ENCODE measurements around the gene GARIN1A.
"Not testable (repeated sequence)": the region's sequence is repeated elsewhere in the genome, so short reads cannot be mapped to it uniquely, and the experiment has no call there.

GARIN1A gene

GRCh38 chr7:128687131-128687530 lies 15.0 kb downstream of the GARIN1A start:
- no peak overlapping the region for H3K4me2 ChIP-seq (ENCODE audit: low read depth, low read length, poor library complexity, severe bottlenecking)
- no peaks in the 10 kb centered on the region for H3K79me2 ChIP-seq (ENCODE audit: insufficient read depth, low read length)
- H3K9me2 ChIP-seq (replicated peaks; ENCODE audit: low read depth, low read length) = no peaks in the 10 kb centered on the region
- H3K9ac ChIP-seq (ENCODE audit: low read depth, low read length, poor library complexity, severe bottlenecking) = no peak overlapping the region
- H3K9me3 ChIP-seq (ENCODE audit: insufficient read depth, low read depth, low read length) = no peaks in the 10 kb centered on the region
- no peaks in the 10 kb centered on the region for H3K36me3 ChIP-seq (ENCODE audit: insufficient read depth, low read length)
- H3K27me3 ChIP-seq (ENCODE audit: insufficient read depth, low read length, poor library complexity, severe bottlenecking) = no peaks in the 10 kb centered on the region
- H4K20me1 ChIP-seq (ENCODE audit: insufficient read depth, low read length, poor library complexity, severe bottlenecking) = no peaks in the 10 kb centered on the region
- H3K4me3 ChIP-seq (ENCODE audit: low read length, poor library complexity, severe bottlenecking) = no peak overlapping the region
- TF ChIP-seq CTCF (conservative IDR thresholded peaks at IDR 0.05; ENCODE audit: low read length) (no peak), EZH2phosphoT487 (IDR thresholded peaks at IDR 0.05; ENCODE audit: borderline replicate concordance) (no peak)
- H3F3A ChIP-seq (ENCODE audit: low read depth) = no peaks in the 10 kb centered on the region
- H3K4me1 ChIP-seq (ENCODE audit: insufficient read depth, low read length, poor library complexity, severe bottlenecking) = no peaks in the 10 kb centered on the region
- no peak overlapping the region for H2AFZ ChIP-seq (ENCODE audit: low read length)

GRCh38 chr7:128688492-128688891 lies 16.4 kb downstream of the GARIN1A start:
- Histone ChIP-seq H3K4me2 (ENCODE audit: low read depth, low read length, poor library complexity, severe bottlenecking) (no peak overlapping the region), H3K36me3 (ENCODE audit: insufficient read depth, low read length) (no peaks in the 10 kb centered on the region), H3K4me3 (ENCODE audit: low read length, poor library complexity, severe bottlenecking) (no peak overlapping the region), H3K4me1 (ENCODE audit: insufficient read depth, low read length, poor library complexity, severe bottlenecking) (no peaks in the 10 kb centered on the region), H3K9me2 (replicated peaks; ENCODE audit: low read depth, low read length) (no peaks in the 10 kb centered on the region), H3F3A (ENCODE audit: low read depth) (no peaks in the 10 kb centered on the region), H3K9ac (ENCODE audit: low read depth, low read length, poor library complexity, severe bottlenecking) (no peak overlapping the region), H2AFZ (ENCODE audit: low read length) (no peak overlapping the region), H3K9me3 (ENCODE audit: insufficient read depth, low read depth, low read length) (no peaks in the 10 kb centered on the region), H3K79me2 (ENCODE audit: insufficient read depth, low read length) (no peaks in the 10 kb centered on the region), H3K27me3 (ENCODE audit: insufficient read depth, low read length, poor library complexity, severe bottlenecking) (no peaks in the 10 kb centered on the region), H4K20me1 (ENCODE audit: insufficient read depth, low read length, poor library complexity, severe bottlenecking) (no peaks in the 10 kb centered on the region)
- TF ChIP-seq CTCF (conservative IDR thresholded peaks at IDR 0.05; ENCODE audit: low read length) (no peak), EZH2phosphoT487 (IDR thresholded peaks at IDR 0.05; ENCODE audit: borderline replicate concordance) (no peak)

GRCh38 chr7:128689161-128689935 lies 17.3 kb downstream of the GARIN1A start:
- not testable (repeated sequence) for H3K27me3 ChIP-seq (ENCODE audit: insufficient read depth, low read length, poor library complexity, severe bottlenecking); H3K4me2 ChIP-seq (ENCODE audit: low read depth, low read length, poor library complexity, severe bottlenecking); H3F3A ChIP-seq (ENCODE audit: low read depth); H3K9ac ChIP-seq (ENCODE audit: low read depth, low read length, poor library complexity, severe bottlenecking); H2AFZ ChIP-seq (ENCODE audit: low read length); H3K9me2 ChIP-seq (replicated peaks; ENCODE audit: low read depth, low read length); H3K9me3 ChIP-seq (ENCODE audit: insufficient read depth, low read depth, low read length); H4K20me1 ChIP-seq (ENCODE audit: insufficient read depth, low read length, poor library complexity, severe bottlenecking); H3K4me1 ChIP-seq (ENCODE audit: insufficient read depth, low read length, poor library complexity, severe bottlenecking); H3K79me2 ChIP-seq (ENCODE audit: insufficient read depth, low read length); H3K36me3 ChIP-seq (ENCODE audit: insufficient read depth, low read length); H3K4me3 ChIP-seq (ENCODE audit: low read length, poor library complexity, severe bottlenecking)

- Histone ChIP-seq H3K4me2 (ENCODE audit: low read depth, low read length, poor library complexity, severe bottlenecking) (no peak overlapping the region), H3K4me1 (ENCODE audit: insufficient read depth, low read length, poor library complexity, severe bottlenecking) (no peaks in the 10 kb centered on the region), H3K9me3 (ENCODE audit: insufficient read depth, low read depth, low read length) (no peaks in the 10 kb centered on the region), H3K4me3 (ENCODE audit: low read length, poor library complexity, severe bottlenecking) (no peak overlapping the region), H3K79me2 (ENCODE audit: insufficient read depth, low read length) (no peaks in the 10 kb centered on the region), H3K9me2 (replicated peaks; ENCODE audit: low read depth, low read length) (no peaks in the 10 kb centered on the region), H4K20me1 (ENCODE audit: insufficient read depth, low read length, poor library complexity, severe bottlenecking) (no peaks in the 10 kb centered on the region), H3K27me3 (ENCODE audit: insufficient read depth, low read length, poor library complexity, severe bottlenecking) (no peaks in the 10 kb centered on the region), H3K9ac (ENCODE audit: low read depth, low read length, poor library complexity, severe bottlenecking) (no peak overlapping the region), H3F3A (ENCODE audit: low read depth) (no peaks in the 10 kb centered on the region), H2AFZ (ENCODE audit: low read length) (no peak overlapping the region), H3K36me3 (ENCODE audit: insufficient read depth, low read length) (no peaks in the 10 kb centered on the region)
- no peak for TF ChIP-seq CTCF (conservative IDR thresholded peaks at IDR 0.05; ENCODE audit: low read length)
- no peak for TF ChIP-seq EZH2phosphoT487 (IDR thresholded peaks at IDR 0.05; ENCODE audit: borderline replicate concordance)
Measured at GRCh38 chr7:128691227-128691626, 19.1 kb downstream of the GARIN1A start.
